Measurements from ENCODE around the gene DNMT1.

GRCh38 chr19:10107254-10107653, 87.5 kb downstream of the DNMT1 start:
- TF ChIP-seq POLR2A (IDR thresholded peaks at IDR 0.05) (no peak), POLR2AphosphoS5 (IDR thresholded peaks at IDR 0.05) (no peak), EP300 (IDR thresholded peaks at IDR 0.05) (no peak)
- TF ChIP-seq, protein P1, sequence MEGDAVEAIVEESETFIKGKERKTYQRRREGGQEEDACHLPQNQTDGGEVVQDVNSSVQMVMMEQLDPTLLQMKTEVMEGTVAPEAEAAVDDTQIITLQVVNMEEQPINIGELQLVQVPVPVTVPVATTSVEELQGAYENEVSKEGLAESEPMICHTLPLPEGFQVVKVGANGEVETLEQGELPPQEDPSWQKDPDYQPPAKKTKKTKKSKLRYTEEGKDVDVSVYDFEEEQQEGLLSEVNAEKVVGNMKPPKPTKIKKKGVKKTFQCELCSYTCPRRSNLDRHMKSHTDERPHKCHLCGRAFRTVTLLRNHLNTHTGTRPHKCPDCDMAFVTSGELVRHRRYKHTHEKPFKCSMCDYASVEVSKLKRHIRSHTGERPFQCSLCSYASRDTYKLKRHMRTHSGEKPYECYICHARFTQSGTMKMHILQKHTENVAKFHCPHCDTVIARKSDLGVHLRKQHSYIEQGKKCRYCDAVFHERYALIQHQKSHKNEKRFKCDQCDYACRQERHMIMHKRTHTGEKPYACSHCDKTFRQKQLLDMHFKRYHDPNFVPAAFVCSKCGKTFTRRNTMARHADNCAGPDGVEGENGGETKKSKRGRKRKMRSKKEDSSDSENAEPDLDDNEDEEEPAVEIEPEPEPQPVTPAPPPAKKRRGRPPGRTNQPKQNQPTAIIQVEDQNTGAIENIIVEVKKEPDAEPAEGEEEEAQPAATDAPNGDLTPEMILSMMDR (IDR thresholded peaks at IDR 0.05), result no peak

Data from suprapubic skin (tissue), 4 donors.